DMS79 treated with DMSO at 0.1 percent for 48 hours (cell line): ENCODE measurements around the gene PRSS16.
"Not testable (repeated sequence)": the region's sequence is repeated elsewhere in the genome, so short reads cannot be mapped to it uniquely, and the experiment has no call there.

Experiments used
- DNase-seq: peaks from one replicate; lab custom pipeline; 2025; lab: John Stamatoyannopoulos, UW

The PRSS16 gene, protein sequence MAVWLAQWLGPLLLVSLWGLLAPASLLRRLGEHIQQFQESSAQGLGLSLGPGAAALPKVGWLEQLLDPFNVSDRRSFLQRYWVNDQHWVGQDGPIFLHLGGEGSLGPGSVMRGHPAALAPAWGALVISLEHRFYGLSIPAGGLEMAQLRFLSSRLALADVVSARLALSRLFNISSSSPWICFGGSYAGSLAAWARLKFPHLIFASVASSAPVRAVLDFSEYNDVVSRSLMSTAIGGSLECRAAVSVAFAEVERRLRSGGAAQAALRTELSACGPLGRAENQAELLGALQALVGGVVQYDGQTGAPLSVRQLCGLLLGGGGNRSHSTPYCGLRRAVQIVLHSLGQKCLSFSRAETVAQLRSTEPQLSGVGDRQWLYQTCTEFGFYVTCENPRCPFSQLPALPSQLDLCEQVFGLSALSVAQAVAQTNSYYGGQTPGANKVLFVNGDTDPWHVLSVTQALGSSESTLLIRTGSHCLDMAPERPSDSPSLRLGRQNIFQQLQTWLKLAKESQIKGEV

DNA sequence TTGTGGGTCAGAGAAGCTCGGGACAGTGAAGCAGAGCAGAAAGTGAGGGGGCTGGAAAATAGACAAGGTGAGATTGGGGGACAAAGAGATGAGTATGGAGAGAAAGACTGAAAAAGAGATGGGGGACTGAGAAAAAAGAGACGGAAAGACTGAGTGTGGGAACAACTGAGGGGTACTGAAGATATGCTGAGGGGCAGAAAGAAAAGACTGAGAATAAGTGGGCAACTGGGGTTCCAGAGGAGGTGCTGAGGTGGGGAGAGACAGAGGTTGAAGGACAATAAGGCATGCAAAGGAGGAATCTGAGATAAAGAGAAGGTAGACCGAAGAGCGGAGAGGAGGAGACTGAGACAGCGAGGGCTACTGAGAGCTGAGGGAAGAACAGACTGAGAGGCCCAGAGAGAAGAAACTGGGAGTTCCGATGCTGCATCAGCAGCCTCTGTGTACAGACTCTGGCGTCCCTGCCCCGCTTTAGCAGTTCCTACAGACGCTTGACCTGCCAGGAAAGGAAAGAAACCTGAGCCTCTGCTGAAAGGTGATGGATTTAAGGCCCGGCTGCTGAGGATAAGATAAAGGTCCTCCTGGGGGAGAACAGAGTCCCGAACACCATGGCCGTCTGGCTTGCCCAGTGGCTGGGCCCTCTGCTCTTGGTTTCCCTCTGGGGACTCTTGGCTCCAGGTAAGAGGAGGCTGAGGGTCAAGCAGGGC lies at the start of gene PRSS16:
Gene PRSS16 (plus strand): TSS at position 569 of the 704 bp plus-strand sequence. CDS start 37 bp downstream, at position 606.
- no peak for DNase-seq

DNA sequence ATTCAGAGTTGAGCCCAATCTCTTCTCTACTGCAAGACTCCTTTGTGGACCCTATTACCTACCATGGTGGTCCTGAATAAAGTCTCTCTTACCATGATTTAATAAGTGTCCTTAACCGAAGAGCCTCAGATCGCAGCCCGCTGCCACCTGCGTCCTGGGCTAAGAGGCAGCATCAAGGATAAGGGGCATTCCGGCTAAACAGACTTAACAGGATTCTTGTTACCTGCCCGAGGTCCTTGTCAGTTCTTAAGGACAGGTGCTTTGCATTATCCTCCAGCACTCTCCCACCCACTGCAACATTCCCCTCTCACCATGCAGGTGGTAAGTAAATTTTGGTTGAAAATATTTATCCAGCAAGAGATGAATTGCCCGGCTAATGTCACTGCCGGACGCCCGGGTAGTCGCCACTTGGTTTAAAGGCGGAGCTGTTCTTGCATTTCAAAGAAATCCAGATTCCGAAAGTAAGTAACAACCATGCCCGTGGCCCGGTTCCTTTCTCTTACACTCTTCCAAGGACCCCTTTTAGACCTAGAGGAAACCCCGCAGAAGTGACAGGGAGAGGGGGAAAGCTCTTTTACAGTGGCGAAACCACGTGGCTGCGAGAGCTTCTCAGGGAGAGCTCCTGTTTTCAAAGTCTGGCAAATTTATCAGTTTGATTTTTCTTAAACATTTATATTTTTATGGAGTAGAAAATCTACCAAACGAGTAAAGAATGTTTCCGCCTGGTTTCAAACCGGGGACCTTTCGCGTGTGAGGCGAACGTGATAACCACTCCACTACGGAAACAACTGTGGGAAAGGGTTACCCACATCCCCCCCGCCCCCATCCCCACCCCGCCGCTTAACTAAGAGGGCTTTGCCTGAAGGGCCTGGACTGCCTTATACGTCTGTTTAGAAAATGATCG lies 41.9 kb upstream of the PRSS16 start:
- DNase-seq = no peak

DNA sequence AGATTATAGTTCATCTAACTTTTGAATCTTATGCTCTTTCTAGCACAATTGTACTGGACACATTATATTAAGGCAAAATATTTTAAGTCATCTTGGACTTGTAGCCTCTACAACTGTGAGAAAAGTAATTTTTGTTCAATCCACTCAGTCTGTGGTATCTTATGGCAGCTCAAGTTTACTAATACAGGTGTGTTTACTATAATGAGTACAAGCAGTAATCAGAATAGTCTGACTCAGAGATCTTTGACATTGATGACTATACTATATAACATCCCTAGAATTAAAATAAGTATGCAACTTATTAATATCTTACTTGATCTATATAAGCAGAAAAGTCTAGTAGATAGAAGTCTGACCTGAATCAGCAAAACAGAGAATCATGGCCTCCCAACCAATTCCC lies 40.7 kb upstream of the PRSS16 start:
- DNase-seq = no peak

DNA sequence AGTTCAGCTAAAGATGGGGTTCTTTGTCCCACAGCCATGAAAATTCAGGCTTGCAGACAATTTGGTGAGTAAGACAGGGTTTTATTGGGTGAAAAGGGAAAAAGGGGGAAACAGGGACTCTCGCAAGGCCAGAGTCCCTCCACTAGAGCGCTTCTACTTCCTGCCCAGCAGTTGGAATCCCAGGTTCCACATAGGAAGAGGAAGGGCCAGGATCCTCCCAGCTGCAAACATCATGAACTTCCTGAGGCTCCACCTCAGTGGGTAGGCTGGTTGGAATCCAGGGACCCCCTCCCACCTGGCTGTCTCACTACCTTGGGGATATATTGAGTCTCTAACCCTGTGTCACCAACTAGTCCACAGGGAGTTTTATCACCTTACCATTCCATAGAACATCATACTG lies 39.5 kb upstream of the PRSS16 start:
- DNase-seq = no peak

DNA sequence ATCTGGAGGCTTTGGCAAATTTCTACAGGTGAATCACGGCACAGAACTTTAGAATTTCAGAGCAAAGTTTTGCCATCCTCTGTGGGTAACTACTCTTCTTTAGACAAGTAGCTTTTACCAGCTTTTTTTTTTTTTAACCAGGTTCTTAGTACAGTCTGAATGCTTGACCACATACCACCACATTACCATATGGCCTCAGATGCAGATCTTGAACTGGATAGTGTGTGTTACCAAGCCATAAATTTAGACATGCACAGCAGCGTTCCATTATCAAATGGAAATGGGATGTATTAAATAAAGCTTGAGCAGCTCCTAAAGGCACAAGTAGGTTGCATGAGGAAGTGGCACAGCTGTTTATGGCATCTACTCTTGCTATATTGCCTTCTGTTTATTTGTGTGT lies 38.3 kb upstream of the PRSS16 start:
- no peak for DNase-seq

DNA sequence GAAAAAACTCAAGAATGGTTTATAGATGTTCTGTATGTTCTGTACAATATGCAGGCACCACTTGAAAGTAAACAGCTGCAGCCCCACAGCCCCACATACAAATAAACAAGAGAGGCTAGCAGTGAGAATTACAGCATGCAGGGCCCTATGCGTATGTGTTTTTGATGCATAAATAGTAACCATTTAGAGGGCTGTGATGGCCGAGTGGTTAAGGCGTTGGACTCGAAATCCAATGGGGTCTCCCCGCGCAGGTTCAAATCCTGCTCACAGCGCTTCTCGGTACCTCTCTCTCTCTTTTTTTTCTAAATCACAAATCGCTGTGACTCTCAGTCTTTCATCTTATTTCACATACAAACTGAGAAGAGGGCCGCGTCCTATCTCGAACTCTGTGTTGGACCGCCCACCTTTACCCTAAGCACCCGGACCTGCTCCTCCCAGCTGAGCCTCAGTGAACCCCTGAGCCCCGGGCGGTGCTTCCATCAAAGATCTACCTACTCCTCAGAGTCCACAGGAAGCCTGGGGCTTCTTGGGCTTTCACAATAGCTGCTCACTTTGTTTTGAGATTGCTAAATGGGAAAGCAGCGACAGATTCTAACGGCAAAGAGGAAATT lies 37.7 kb upstream of the PRSS16 start:
- DNase-seq = no peak

DNA sequence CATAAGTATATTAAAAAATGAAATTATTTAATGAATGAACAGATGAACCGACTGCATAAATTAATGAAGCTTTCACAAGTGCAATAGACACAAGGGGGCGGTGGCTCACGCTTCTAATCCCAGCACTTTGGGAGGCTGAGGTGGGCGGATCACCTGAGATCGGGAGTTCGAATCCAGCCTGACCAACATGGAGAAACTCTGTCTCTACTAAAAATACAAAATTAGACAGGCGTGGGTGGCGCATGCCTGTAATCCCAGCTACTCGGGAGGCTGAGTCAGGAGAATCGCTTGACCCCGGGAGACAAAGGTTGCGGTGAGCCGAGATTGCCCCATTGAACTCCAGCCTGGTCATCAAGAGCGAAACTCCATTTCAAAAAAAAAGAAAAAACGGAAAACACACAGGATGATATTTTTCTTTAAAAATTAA lies 34.4 kb upstream of the PRSS16 start:
- DNase-seq = not testable (repeated sequence)

DNA sequence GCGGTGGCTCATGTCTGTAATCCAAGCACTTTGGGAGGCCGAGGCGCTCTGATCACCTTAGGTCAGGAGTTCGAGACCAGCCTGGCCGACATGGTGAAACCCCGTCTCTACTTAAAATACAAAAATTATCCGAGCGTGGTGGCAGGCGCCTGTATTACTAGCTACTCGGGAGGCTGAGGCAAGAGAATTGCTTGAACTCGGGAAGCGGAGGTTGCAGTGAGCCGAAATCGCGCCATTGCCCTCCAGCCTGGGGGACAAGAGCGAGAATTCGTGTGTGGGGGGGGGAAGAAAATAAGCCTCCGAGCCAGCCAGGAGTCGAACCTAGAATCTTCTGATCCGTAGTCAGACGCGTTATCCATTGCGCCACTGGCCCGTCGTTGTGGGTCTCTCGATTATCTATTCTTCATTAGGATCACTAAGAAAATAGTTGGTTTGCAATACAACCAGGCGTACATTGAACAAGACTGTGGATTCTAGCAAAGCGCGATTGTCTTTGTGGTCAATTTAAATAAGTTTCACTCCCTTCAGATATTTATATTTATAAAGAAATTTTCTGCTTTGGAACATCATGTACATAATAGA lies 33.9 kb upstream of the PRSS16 start:
- no peak for DNase-seq

DNA sequence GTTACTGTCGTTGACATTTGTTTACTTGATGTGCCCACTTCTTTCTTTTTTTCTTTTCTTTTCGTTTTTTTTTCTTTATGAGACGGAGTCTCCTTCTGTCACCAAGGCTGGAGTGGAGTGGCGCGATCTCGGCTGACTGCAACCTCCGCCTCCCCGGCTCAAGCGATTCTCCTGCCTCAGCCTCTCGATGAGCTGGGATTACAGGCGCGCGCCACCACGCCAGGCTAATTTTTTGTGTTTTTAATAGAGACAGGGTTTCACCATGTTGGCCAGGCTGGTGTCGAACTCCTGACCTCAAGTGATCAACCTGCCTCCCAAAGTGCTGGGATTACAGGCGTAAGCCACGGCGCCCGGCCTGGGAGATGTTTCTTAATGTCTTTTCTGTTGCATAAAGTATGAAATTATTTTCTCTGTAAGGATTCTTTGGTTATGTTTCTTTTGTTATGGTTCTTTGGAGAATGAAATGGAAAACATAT lies 33.3 kb upstream of the PRSS16 start:
- DNase-seq = no peak

DNA sequence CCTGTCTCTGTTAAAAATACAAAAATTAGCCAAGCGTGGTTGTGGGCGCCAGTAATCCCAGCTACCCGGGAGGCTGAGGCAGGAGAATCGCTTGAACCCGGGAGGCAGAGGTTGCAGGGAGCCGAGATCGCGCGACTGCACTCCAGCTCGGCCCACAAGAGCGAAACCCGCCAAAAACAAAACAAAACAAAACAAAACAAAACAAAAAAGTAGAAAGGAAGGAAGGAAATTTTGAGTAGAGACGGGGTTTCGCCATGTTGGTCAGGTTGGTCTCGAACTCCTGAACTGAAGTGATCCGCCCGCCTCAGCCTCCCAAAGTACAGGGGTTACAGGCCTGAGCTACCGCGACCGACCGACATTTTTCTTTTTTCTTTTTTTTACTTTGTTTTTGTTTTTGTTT lies 30.6 kb upstream of the PRSS16 start:
- no peak for DNase-seq

DNA sequence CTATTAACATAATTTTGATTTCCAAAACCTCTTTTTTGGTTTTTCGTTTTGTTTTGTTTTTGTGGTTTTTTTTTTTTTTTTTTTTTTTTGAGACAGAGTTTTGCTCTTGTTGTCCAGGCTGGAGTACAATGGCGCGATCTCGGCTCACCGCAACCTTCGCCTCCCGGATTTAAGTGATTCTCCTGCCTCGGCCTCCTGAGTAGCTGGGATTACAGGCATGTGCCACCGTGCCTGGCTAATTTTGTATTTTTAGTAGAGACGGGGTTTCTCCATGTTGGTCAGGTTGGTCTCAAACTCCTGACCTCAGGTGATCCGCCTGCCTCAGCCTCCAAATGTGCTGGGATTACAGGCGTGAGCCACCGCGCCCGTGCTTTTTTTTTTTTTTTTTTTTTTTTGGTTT lies 24.5 kb upstream of the PRSS16 start:
- DNase-seq = not testable (repeated sequence)

DNA sequence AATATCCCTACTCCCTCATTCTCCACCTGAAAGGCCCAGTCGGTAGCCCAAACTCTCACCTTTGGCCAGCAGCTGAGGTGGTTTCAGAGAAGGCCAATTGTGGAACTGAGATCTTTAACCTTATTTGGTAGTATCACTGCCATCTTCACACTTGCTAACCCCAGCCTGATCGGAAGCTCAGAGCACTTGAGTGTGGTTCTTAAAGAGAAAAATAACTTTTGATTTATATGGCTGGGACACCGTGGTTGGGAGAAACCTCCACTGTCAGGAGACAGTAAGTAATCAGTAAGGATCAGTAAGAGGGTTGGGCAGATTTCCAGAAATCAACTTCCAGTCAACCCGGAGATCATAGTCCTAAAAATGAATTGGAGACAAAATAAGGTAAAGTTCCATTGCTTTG lies 22.8 kb upstream of the PRSS16 start:
- DNase-seq = no peak

DNA sequence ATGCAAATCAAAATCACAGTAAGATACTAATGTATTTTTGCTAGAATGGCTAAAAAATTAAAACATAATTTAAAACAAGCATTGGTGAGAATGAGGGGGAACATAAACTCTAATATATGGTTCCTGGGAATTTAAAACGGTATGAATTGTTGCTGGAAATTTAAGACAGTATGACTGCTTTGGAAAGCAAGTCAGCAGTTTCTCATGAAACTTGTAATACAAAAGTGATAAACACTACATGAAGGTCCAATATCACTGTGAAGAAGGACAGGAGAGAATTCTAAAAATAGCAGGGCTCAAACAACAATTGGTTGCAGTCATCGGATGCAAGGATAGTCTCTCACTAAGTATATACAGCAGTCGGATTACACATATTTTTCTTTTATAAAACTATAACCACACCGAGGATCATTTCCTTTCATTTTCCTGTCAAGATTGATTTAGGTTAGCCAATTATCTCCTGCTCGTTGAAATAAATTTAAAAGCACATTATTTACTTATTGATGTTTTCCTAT lies 18.5 kb upstream of the PRSS16 start:
- DNase-seq = no peak

DNA sequence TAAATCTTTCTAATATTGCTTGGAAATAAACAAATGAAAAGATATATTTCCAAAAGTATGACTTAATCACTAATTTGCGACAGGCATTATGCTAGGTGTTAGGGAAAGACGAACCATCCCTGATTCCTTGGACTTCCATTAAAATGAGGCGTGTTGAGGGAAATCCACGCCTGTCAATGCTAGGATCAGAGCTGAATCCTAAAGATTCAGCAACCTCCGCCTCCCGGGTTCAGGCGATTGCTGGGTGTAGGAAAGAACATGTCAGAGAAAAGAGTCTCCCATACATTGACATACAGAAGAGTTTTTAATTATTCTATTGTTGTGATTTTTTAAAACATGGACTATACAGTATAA lies 16.8 kb upstream of the PRSS16 start:
- no peak for DNase-seq

DNA sequence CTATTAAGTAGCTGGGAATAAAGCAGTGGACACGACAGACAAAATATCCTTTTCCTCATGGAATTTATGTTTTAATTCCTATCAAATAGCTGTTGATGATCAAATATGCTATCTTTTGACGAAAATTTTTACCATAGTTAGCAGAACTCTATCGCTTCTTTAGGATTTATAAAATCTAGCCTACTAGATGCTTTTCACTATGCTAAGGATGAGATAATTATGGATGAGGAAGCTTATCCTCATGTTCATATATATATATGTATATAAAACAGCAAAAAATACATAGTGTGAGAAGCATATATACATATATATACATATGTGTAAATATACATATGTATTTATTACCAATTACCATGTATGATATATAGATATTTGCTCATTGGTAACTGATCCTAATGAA lies 12.9 kb upstream of the PRSS16 start:
- no peak for DNase-seq

DNA sequence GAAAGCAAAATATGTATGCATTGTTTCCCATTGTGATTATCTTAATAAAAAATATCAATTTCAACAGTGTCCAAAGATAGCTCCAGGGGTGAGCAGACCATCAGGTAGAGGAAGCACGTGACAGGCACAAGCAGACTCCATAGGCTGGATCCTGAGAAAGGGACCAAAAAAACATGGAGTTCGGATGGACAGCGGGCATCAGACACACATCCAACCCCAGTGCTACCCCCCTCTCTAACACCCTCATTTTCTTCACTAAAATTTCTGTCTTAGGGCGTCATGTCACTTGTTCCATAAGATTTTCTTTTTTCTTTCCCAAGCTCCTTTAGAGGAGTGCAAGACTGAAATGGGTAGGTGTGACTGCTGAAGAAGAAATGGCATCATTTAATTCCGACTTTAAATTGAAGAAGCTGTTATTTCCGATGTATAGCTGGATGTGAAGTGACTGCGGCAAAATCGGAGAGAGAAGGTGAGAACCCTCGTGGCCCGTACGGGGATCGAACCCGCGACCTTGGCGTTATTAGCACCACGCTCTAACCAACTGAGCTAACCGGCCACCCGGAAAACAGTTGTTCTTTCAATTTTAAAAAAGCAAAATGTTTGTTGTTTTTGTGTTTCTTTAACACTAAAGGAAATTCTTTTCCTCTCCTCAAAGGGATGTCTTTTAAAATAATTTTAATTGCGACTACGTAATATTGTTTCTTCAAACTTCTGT lies 10.3 kb upstream of the PRSS16 start:
- DNase-seq = no peak

DNA sequence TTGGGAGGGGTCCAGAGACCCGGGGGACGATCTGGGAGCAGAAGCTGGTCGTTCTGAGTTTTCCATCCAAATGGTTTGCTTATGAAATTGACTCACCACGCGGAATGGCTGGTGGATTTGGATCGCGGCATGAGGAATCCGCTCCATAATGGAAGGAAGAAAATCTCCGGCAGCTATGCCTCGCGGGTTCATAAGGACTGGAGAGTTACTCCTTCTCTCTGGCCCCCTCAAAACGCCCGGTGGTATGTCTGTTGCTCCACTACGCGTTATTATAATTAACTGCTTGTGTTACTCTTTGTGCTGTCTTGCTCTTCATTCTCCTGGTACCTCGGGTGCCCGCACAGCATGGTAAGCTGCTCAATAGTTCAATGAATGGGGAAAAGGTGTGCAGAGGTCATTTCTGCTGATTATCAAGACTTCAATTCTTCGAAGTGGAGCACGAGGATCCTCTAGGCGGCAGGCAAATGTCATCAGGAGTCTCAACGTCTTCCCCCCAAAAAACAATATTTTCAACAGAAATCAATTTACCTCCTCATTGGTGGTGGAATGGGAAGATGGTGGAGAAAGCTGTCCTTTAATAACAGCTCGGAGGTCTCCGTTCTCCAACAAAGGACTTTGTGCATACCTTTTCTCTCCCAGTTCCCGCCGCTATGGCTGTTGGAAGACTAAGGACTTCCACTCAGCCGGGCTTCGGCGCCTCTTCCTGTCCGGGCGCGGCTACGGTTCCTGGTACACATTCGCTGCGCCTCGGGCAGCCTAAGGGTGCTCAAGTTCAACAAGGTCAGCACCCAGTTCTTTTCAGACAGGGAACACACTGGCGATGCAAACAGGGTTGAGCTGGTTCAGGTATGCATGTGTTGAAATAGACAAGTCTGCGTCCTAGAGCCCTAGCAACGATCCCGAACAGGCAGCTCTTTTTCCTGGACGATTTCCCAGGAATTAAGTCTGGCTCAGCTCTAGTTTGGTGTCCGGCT lies 9.2 kb upstream of the PRSS16 start:
- DNase-seq = no peak

DNA sequence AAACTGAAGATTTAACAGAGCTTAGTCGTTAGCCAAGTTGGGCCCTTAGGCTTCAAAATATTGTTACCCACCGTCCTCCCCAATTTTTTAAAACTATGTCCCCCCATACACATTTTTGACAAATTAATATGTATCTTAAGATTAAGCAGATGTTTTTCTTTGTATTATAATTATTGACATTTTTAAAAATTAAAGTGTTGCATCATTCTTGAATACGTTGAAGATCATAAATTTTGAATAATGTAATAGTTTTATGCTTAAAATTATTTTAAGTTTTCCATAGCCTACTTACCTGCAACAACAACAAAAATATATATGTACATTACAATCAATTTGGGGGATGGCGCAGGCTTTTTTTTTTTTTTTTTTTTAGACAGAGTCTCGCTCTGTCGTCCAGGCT lies 8.2 kb upstream of the PRSS16 start:
- no peak for DNase-seq

DNA sequence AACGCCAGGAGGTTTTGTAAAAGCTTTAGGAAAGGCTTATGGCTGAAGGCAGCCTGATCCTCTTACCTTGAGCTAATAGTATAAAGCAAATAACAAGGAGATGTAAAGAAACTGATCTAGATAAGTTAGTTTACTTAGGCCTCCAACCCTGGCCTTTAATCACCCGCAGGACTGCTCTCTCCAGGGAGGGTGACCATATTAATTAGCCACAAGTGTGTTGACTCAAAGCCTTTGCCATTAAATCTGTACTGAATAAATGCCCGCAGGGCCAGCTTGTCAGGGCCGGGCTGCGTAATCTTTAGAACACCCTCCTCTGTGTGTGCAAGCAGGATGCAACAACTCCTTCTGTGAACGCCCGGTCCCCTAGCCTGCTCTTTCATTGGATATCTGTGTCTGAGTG lies 6.1 kb upstream of the PRSS16 start:
- DNase-seq = no peak
